GM23248 (cell line): ENCODE measurements around the gene ACOT7. TPM values are rescaled to one million over a fixed set of nuclear protein-coding genes. Genes with fewer than 3 reads are reported as not detected.
"Not testable (repeated sequence)": the region's sequence is repeated elsewhere in the genome, so short reads cannot be mapped to it uniquely, and the experiment has no call there.

Experiments
- DNase-seq: peaks from one replicate; pipeline ENCODE4 v3.0.0-alpha.2; 2015
- H2AFZ ChIP-seq: fragments of 200-600 bp; sonication (generic); 2 replicates; pipeline ENCODE4 v1.6.1; 2016; ENCODE audit warnings: antibody characterized with exemption
- H3F3A ChIP-seq: fragments of 200-600 bp; sonication (generic); 2 replicates; pipeline ENCODE4 v1.6.1; 2016; ENCODE audit warnings: mild to moderate bottlenecking, antibody characterized with exemption, mixed run types; ENCODE audit not compliant: insufficient read depth
- H3K27ac ChIP-seq: fragments of 200-600 bp; sonication (generic); 2 replicates; pipeline ENCODE4 v1.5.1; 2016; ENCODE audit warnings: mild to moderate bottlenecking
- H3K27me3 ChIP-seq: fragments of 200-600 bp; sonication (generic); replicated peaks from 2 replicates; pipeline ENCODE4 v1.6.1; 2016; ENCODE audit warnings: mild to moderate bottlenecking; ENCODE audit not compliant: insufficient read depth
- H3K36me3 ChIP-seq: fragments of 200-600 bp; sonication (generic); 2 replicates; pipeline ENCODE4 v1.6.1; 2016; ENCODE audit warnings: low read depth, mild to moderate bottlenecking
- H3K4me1 ChIP-seq: fragments of 200-600 bp; sonication (generic); 2 replicates; pipeline ENCODE4 v1.6.1; 2016; ENCODE audit warnings: mild to moderate bottlenecking; ENCODE audit not compliant: insufficient read depth
- H3K4me2 ChIP-seq: fragments of 200-600 bp; sonication (generic); one replicate; pipeline ENCODE4 v1.6.1; 2016; ENCODE audit warnings: mild to moderate bottlenecking; ENCODE audit not compliant: unreplicated experiment
- H3K4me3 ChIP-seq: fragments of 200-600 bp; sonication (generic); 2 replicates; pipeline ENCODE4 v1.5.1; 2016; ENCODE audit warnings: mild to moderate bottlenecking
- H3K79me2 ChIP-seq: fragments of 200-600 bp; sonication (generic); 2 replicates; pipeline ENCODE4 v1.6.1; 2016; ENCODE audit warnings: mild to moderate bottlenecking; ENCODE audit not compliant: insufficient read depth
- H3K9ac ChIP-seq: fragments of 200-600 bp; sonication (generic); 2 replicates; pipeline ENCODE4 v1.6.1; 2016; ENCODE audit warnings: mild to moderate bottlenecking
- H3K9me2 ChIP-seq: fragments of 200-600 bp; sonication (generic); 2 replicates; pipeline ENCODE4 v1.6.1; 2016; ENCODE audit warnings: mixed run types, mild to moderate bottlenecking, moderate library complexity; ENCODE audit not compliant: insufficient read depth
- H3K9me3 ChIP-seq: fragments of 200-600 bp; sonication (generic); one replicate; pipeline ENCODE4 v1.6.1; 2017; ENCODE audit warnings: low read depth
- H4K20me1 ChIP-seq: fragments of 200-600 bp; sonication (generic); 2 replicates; pipeline ENCODE4 v1.6.0; 2016; ENCODE audit not compliant: insufficient read depth
- EZH2 ChIP-seq: fragments of 200-600 bp; sonication (generic); IDR thresholded peaks from 2 replicates; pipeline ENCODE4 v1.6.1; 2018; ENCODE audit warnings: antibody characterized with exemption, mild to moderate bottlenecking; ENCODE audit not compliant: insufficient read depth, poor library complexity, severe bottlenecking
- EZH2phosphoT487 ChIP-seq: fragments of 200-600 bp; sonication (generic); IDR thresholded peaks from 2 replicates; pipeline ENCODE4 v1.6.1; 2018; ENCODE audit warnings: antibody characterized with exemption, moderate library complexity, mild to moderate bottlenecking, low read depth; ENCODE audit not compliant: insufficient read depth
- WGBS, 2 experiments: methylation state at CpG; one replicate each; pipeline ENCODE4 v1.1.6; 2015 to 2017; ENCODE audit warnings: low lambda C conversion rate in 2 of 2, low coverage in 1 of 2; ENCODE audit errors: missing lambda C conversion rate in 2 of 2; 5-methylcytosine and 5-hydroxymethylcytosine counted together
- in situ Hi-C: fragments of 300-500 bp; cut with MboI; formaldehyde crosslinking; loops from 2 replicates; pipeline ENCODE4 v1.15.0; 2020
- polyA plus RNA-seq: library from polyadenylated mRNA; unstranded; fragments of >200 nt; fragmentation: Nextera tagmentation; extraction: Ambion mirVana; gene quantifications from 2 replicates; pipeline ENCODE4 v1.2.1, GENCODE V29; 2016
- total RNA-seq: library from RNA; depleted of rRNA; stranded (reverse); fragments of >200 nt; shearing (Covaris generic); gene quantifications from 2 replicates; pipeline ENCODE4 v1.2.3, GENCODE V29; 2014

Gene ACOT7
- total and polyA plus RNA-seq, 2 experiments from 2014 or later = 25.7 to 74.7 TPM

DNA sequence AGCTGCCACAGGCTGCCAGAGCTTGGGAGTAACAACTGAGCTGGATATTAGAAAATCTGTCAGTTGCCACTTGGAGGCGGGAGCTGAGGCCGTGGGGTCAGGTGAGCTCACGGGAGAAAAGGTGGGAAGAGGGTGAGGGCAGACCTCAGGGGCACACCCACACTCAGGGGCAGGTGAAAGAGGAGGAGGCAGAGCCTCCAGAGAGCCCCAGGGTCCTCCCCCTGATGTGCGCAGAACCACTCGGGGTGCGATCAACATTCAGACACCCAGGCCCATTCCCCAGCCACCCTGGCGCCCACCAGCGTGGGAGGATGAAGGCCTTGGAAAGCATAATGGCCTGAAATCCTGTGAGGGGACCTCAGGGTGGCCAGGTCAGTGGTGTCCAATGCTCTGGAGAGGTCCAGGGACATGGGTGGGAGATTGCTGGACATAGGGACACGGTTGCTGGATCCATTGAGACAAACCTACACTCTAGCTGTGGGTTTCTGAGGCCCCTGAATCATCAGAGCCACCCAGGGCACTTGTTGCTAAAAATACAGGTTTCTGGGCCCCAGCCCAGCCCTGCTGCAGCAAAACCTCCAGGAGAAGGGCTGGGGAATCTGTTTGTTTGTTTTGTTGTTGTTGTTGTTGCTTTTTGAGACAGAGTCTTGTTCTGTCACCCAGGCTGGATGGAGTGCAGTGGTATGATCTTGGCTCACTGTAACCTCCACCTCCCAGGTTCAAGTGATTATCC is 83.3 kb downstream of the ACOT7 start:
- no peaks in the 10 kb centered on the region for H3K79me2 ChIP-seq

DNA sequence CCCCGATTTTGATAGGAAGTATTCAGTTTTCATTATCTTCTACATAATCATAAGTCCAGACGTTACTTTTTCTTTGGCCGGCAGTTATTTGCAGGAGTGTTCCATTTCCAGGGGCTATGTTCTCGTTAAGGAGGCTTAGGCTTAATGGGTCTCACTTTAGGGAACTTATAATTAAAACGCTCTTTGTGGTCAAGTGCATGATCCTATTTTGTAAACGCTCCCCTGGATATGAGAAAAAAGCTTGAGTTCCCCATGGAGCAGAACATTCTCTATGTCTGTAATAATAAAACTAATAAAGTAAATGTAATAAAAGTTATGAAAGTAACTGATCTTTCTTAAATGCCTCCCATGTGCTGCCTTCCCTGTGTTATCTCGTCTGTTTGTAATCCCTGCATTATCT is 84.0 kb downstream of the ACOT7 start:
- H3K4me3 ChIP-seq = no peak overlapping the region
- no peak overlapping the region for H3K9ac ChIP-seq
- H3K4me1 ChIP-seq = no peaks in the 10 kb centered on the region
- H3K36me3 ChIP-seq = no peaks in the 10 kb centered on the region
- no peak for TF ChIP-seq EZH2phosphoT487
- no peak for TF ChIP-seq EZH2
- H3K79me2 ChIP-seq = no peaks in the 10 kb centered on the region
- no peak overlapping the region for H2AFZ ChIP-seq
- H3K4me2 ChIP-seq = no peak overlapping the region
- H4K20me1 ChIP-seq = no peaks in the 10 kb centered on the region
- H3F3A ChIP-seq = no peaks in the 10 kb centered on the region
- DNase-seq = no peak
- WGBS, 2 experiments = 91 to 92% methylated on average over 7 of the region's 7 CpGs
- in situ Hi-C loops = no loop called here
- H3K9me2 ChIP-seq = no peaks in the 10 kb centered on the region
- H3K27me3 ChIP-seq = no peaks in the 10 kb centered on the region
- H3K27ac ChIP-seq = no peak overlapping the region
- H3K9me3 ChIP-seq = no peaks in the 10 kb centered on the region

More for the DNA sequence above, 83.3 kb downstream of the ACOT7 start:
- Histone ChIP-seq H3K36me3 (no peaks in the 10 kb centered on the region), H3K27me3 (no peaks in the 10 kb centered on the region), H3K27ac (no peak overlapping the region), H3F3A (no peaks in the 10 kb centered on the region), H3K9ac (no peak overlapping the region), H3K4me3 (no peak overlapping the region), H4K20me1 (no peaks in the 10 kb centered on the region), H3K4me2 (no peak overlapping the region), H3K9me3 (no peaks in the 10 kb centered on the region), H3K9me2 (no peaks in the 10 kb centered on the region), H3K4me1 (no peaks in the 10 kb centered on the region), H2AFZ (no peak overlapping the region)
- DNase-seq = no peak
- WGBS, 2 experiments = 87 to 95% methylated on average over 9 of the region's 9 CpGs
- TF ChIP-seq EZH2 (no peak), EZH2phosphoT487 (no peak)
- in situ Hi-C loops = no loop called here

DNA sequence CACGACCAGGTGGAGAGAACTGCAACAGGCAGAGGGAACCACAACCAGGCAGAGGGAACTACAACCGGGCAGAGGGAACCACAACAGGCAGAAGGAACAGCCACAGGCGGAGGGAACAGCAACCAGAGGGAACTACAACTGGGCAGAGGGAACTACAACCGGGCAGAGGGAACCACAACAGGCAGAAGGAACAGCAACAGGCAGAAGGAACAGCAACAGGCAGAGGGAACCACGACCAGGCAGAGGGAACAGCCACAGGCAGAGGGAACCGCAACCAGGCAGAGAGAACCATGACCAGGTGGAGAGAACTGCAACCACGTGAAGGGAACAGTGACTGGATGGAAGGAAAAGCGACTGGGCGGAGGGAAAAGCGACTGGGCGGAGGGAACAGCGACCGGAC is 85.1 kb downstream of the ACOT7 start:
- TF ChIP-seq EZH2phosphoT487 (no peak), EZH2 (no peak)
- in situ Hi-C loops = no loop called here

DNA sequence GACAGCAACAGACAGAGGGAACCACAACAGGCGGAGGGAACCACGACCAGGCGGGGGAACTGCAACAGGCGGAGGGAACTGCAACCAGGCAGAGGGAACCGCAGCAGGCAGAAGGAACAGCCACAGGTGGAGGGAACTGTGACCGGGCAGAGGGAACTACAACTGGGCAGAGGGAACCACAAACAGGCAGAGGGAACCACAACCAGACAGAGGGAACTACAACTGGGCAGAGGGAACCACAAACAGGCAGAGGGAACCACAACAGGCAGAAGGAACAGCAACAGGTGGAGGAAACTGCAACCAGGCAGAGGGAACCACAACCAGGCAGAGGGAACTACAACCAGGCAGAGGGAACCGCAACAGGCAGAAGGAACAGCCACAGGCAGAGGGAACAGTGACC is 85.9 kb downstream of the ACOT7 start:
- DNase-seq, H3K9me2 ChIP-seq, H3K4me2 ChIP-seq, H3K9me3 ChIP-seq, H4K20me1 ChIP-seq, H3K4me1 ChIP-seq, H3K9ac ChIP-seq, H3K79me2 ChIP-seq, in situ Hi-C loops, H2AFZ ChIP-seq, H3K36me3 ChIP-seq, H3F3A ChIP-seq, H3K27ac ChIP-seq, H3K4me3 ChIP-seq, H3K27me3 ChIP-seq: not testable (repeated sequence)
- WGBS, 2 experiments = 94 to 100% methylated on average over 7 of the region's 7 CpGs

More for the DNA sequence above, 85.1 kb downstream of the ACOT7 start:
- Histone ChIP-seq H3K4me3 (no peak overlapping the region), H3K36me3 (no peaks in the 10 kb centered on the region), H2AFZ (no peak overlapping the region), H3K4me2 (no peak overlapping the region), H3K79me2 (no peaks in the 10 kb centered on the region), H3F3A (no peaks in the 10 kb centered on the region), H3K27ac (no peak overlapping the region), H3K9ac (no peak overlapping the region), H3K4me1 (no peaks in the 10 kb centered on the region), H4K20me1 (no peaks in the 10 kb centered on the region), H3K9me2 (no peaks in the 10 kb centered on the region), H3K27me3 (no peaks in the 10 kb centered on the region), H3K9me3 (no peaks in the 10 kb centered on the region)
- no peak for DNase-seq
- WGBS, 2 experiments = 94 to 97% methylated on average over 13 of the region's 13 CpGs

DNA sequence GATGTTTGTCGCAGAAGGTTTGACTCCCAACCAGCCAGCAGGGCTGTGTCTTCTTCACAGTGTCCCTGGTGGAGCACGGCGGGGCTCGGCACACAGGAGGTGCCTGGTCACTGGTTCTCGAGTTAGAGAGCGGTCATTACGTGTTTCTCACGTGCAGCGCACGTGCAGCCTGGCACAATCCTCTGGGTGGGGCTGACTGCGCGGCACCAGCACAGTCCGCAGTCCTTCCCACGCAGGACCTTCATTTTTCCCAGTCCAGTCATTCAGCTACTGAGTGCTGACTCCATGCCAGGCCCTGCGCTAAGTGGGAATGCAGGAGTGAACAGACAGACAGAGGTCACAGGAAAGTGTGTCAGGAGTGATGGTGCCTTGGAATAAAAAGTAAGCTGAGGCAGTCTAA is 86.5 kb downstream of the ACOT7 start:
- Histone ChIP-seq H3K27ac (no peak overlapping the region), H3K27me3 (no peaks in the 10 kb centered on the region), H3K79me2 (no peaks in the 10 kb centered on the region), H3F3A (no peaks in the 10 kb centered on the region), H3K4me3 (no peak overlapping the region), H4K20me1 (no peaks in the 10 kb centered on the region), H3K4me2 (no peak overlapping the region), H3K9ac (no peak overlapping the region), H3K4me1 (no peaks in the 10 kb centered on the region), H3K9me3 (no peaks in the 10 kb centered on the region), H2AFZ (no peak overlapping the region), H3K36me3 (no peaks in the 10 kb centered on the region), H3K9me2 (no peaks in the 10 kb centered on the region)
- 89 to 93% methylated on average over 15 of the region's 15 CpGs for WGBS, 2 experiments
- in situ Hi-C loops = no loop called here
- TF ChIP-seq EZH2phosphoT487 = no peak
- TF ChIP-seq EZH2 = no peak
- no peak for DNase-seq
